CD4-positive, alpha-beta T cell (primary cell): ENCODE measurements around the gene KCNMB2. TPM values are rescaled to one million over a fixed set of nuclear protein-coding genes. Genes with fewer than 3 reads are reported as not detected.
A peak's percentile ranks its signal among the peaks of the same experiment; 100 is the strongest.

Source experiments
- ATAC-seq: fragments of 200-7000 bp; cut with Tn5 transposase; one replicate; pipeline ENCODE4 v1.10.0; 2022; ENCODE audit warnings: mild to moderate bottlenecking; ENCODE audit not compliant: poor library complexity
- CTCF ChIA-PET: fragments of 350-600 bp; sonication (Branson Sonifier 250); formaldehyde crosslinking; loops from one replicate; lab custom pipeline; 2021; ENCODE audit warnings: antibody characterized with exemption, inconsistent platforms; lab: Charles Lee
- POLR2A ChIA-PET: fragments of 350-600 bp; sonication (Branson Sonifier 250); formaldehyde crosslinking; loops from one replicate; lab custom pipeline; 2021; ENCODE audit warnings: antibody characterized with exemption, inconsistent platforms; lab: Charles Lee
- DNase-seq, 14 experiments: peaks; one replicate each; pipeline ENCODE4 v3.0.0-alpha.2; 2013 to 2020; ENCODE audit warnings: mixed read lengths in 2 of 14
- H3K27ac ChIP-seq, 2 donors: one replicate each; pipeline versions ENCODE4 v1.5.1 to v1.7.0; 2013; ENCODE audit warnings: low read length in 2 of 2, low read depth in 1 of 2, mild to moderate bottlenecking in 1 of 2
- H3K27me3 ChIP-seq, 2 experiments: 1 replicate in 1 of 2; 2 replicates in 1 of 2; pipeline versions ENCODE4 v1.6.1 to v1.7.0; 2013; ENCODE audit warnings: low read length in 2 of 2, control low read depth in 1 of 2, mild to moderate bottlenecking in 1 of 2, moderate library complexity in 1 of 2; ENCODE audit not compliant: insufficient read depth in 2 of 2, control insufficient read depth in 1 of 2
- H3K36me3 ChIP-seq: one replicate; pipeline ENCODE4 v1.6.1; 2013; ENCODE audit warnings: low read length, control low read depth; ENCODE audit not compliant: insufficient read depth
- H3K4me1 ChIP-seq: one replicate; pipeline ENCODE4 v1.6.1; 2013; ENCODE audit warnings: low read length, control low read depth; ENCODE audit not compliant: insufficient read depth
- H3K4me3 ChIP-seq: one replicate; pipeline ENCODE4 v1.5.1; 2013; ENCODE audit warnings: mild to moderate bottlenecking, low read length, moderate library complexity
- H3K9me3 ChIP-seq, 2 experiments: 1 replicate in 1 of 2; 2 replicates in 1 of 2; pipeline versions ENCODE4 v1.6.1 to v1.7.0; 2013; ENCODE audit warnings: low read length in 2 of 2, mild to moderate bottlenecking in 2 of 2, control low read depth in 1 of 2, moderate library complexity in 1 of 2; ENCODE audit not compliant: control insufficient read depth in 1 of 2, insufficient read depth in 1 of 2
- H3K27ac Mint-ChIP-seq: one replicate; pipeline ENCODE4 v1.8.0; 2020; ENCODE audit warnings: mixed read lengths
- H3K27me3 Mint-ChIP-seq: one replicate; pipeline ENCODE4 v1.8.0; 2021; ENCODE audit warnings: mixed read lengths
- H3K36me3 Mint-ChIP-seq: one replicate; pipeline ENCODE4 v1.8.0; 2021; ENCODE audit warnings: low read depth, mixed read lengths
- H3K4me1 Mint-ChIP-seq: one replicate; pipeline ENCODE4 v1.8.0; 2021; ENCODE audit warnings: low read depth, mixed read lengths
- H3K4me3 Mint-ChIP-seq: one replicate; pipeline ENCODE4 v1.8.0; 2020; ENCODE audit warnings: mild to moderate bottlenecking, mixed read lengths
- H3K9me3 Mint-ChIP-seq: one replicate; pipeline ENCODE4 v1.8.0; 2020; ENCODE audit warnings: mixed read lengths
- CTCF ChIP-seq: fragments of 200-600 bp; IDR thresholded peaks from one replicate; pipeline ENCODE4 v1.8.0; 2022; ENCODE audit warnings: antibody characterized with exemption, mild to moderate bottlenecking
- intact Hi-C, 2 experiments: fragments of 100-400 bp; cut with DNase I in 1 of 2; cut with micrococcal nuclease in 1 of 2; formaldehyde crosslinking; loops; one replicate each; pipeline versions ENCODE4 v1.15.1 to v1.9.0; 2023 to 2025; cut with DNase I, micrococcal nuclease
- total RNA-seq, 174 experiments: library from RNA in 2 of 174; stranded (reverse) in 2 of 174; gene quantifications; one replicate each; pipeline ENCODE4 v1.2.3 and lab custom pipeline; 2021 to 2026

Gene KCNMB2
- total RNA-seq, 2 experiments from 2014 or later = not detected

DNA sequence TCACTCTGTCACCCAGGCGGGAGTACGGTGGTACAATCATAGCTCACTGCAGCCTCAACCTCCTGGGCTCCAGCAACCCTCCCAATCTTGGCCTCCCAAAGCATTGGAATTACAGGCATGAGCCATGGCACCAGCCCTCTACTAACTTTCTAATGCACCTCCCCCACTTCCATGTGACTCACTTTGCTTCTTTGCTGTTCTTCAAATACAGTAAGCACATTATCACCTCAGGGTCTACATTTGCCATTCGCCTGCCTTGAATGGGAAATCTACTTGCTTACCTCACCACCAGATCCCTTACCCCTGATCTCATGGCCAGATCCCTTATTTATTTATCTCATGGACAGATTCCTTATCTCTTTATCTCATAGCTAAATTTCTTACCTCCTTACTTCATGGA is 235.3 kb downstream of the KCNMB2 start:
- intact Hi-C loops = no loop called here

DNA sequence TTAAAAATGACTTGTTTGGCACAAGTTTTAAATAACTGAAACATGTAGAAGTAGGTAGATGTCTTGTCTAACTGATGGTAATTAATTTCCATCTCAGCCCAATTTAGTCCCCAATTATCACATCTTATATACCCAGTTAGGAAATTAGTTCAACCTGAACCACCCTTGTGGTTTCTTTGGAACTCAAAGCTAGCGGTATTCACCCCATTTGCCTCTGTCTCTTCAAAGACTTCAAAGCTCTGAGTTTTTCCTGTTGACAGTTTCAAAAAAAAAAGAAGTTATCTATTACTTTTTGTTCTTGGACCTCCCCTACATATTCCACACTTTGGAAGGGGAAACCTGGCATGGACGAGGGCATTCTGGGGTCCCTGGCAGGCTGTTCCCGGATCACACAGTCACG is 236.5 kb downstream of the KCNMB2 start:
- intact Hi-C loops = no loop called here
- Histone ChIP-seq H3K36me3 (no peaks in the 10 kb centered on the region), H3K27me3 (no peaks in the 10 kb centered on the region), H3K27ac (no peak overlapping the region), H3K4me3 (no peak overlapping the region), H3K4me1 (no peaks in the 10 kb centered on the region), H3K9me3 (no peaks in the 10 kb centered on the region)
- H3K9me3 Mint-ChIP-seq = peaks cover 5% of the 10 kb centered on the region
- ChIA-PET CTCF (no interaction called here), POLR2A (no interaction called here)
- peaks cover 9% of the 10 kb centered on the region for H3K4me1 Mint-ChIP-seq
- ATAC-seq = no peak
- no peaks in the 10 kb centered on the region for H3K27me3 Mint-ChIP-seq
- no peak overlapping the region for H3K4me3 Mint-ChIP-seq
- TF ChIP-seq CTCF = no peak
- H3K36me3 Mint-ChIP-seq = no peaks in the 10 kb centered on the region
- DNase-seq = peak in 1 of 14 experiments; percentile 1
- no peak overlapping the region for H3K27ac Mint-ChIP-seq

More for the DNA sequence above, 235.3 kb downstream of the KCNMB2 start:
- ChIA-PET POLR2A (interaction anchor here (0.6 kb wide), 1 partner anchor 30 kb away, joined by 3 read pairs; no protein-coding TSS in a partner anchor), CTCF (no interaction called here)
- Histone ChIP-seq H3K36me3 (no peaks in the 10 kb centered on the region), H3K4me1 (no peaks in the 10 kb centered on the region), H3K27ac (no peak overlapping the region), H3K27me3 (no peaks in the 10 kb centered on the region), H3K9me3 (no peaks in the 10 kb centered on the region), H3K4me3 (no peak overlapping the region)
- Mint-ChIP-seq H3K4me3 (no peak overlapping the region), H3K27me3 (no peaks in the 10 kb centered on the region), H3K27ac (no peak overlapping the region), H3K9me3 (peaks cover 5% of the 10 kb centered on the region), H3K36me3 (no peaks in the 10 kb centered on the region), H3K4me1 (peaks cover 9% of the 10 kb centered on the region)
- DNase-seq (no peak), ATAC-seq (no peak)
- no peak for TF ChIP-seq CTCF

DNA sequence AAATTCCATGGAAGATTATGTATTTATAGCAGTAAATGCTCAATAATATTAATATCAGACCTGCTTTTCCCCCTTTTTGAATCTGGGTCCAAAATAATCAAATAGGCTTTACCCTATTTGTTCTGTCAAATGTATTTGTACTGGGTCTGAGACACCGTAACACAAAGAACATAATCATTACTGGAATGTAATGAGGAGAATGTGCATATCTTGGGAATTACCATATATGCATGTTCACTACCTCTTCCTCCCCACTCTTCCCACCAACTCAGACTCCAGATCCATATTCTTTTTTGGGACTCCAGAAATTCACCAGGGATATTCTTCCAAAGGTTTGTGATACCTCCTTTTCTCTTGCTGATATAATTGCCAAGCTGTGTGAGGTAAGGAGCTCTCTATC is 237.1 kb downstream of the KCNMB2 start:
- POLR2A ChIA-PET = no interaction called here
- Mint-ChIP-seq H3K4me3 (no peak overlapping the region), H3K27ac (no peak overlapping the region), H3K4me1 (peaks cover 9% of the 10 kb centered on the region), H3K9me3 (peaks cover 5% of the 10 kb centered on the region), H3K36me3 (no peaks in the 10 kb centered on the region), H3K27me3 (no peaks in the 10 kb centered on the region)
- no peaks in the 10 kb centered on the region for H3K36me3 ChIP-seq
- CTCF ChIA-PET = no interaction called here
- H3K4me1 ChIP-seq = no peaks in the 10 kb centered on the region
- no peak for DNase-seq
- H3K27me3 ChIP-seq = no peaks in the 10 kb centered on the region
- intact Hi-C loops = no loop called here
- ATAC-seq = no peak
- H3K4me3 ChIP-seq = no peak overlapping the region
- H3K9me3 ChIP-seq = no peaks in the 10 kb centered on the region
- no peak for TF ChIP-seq CTCF
- H3K27ac ChIP-seq = no peak overlapping the region
